Vagina (tissue), 2 donors: ENCODE measurements around the gene SMARCA5. TPM values are rescaled to one million over a fixed set of nuclear protein-coding genes. Genes with fewer than 3 reads are reported as not detected.

Source experiments
- DNase-seq, 2 donors: peaks; one replicate each; pipeline ENCODE4 v3.0.0-alpha.2; 2017; ENCODE audit errors: extremely low spot score in 2 of 2
- H3K27ac ChIP-seq: fragments of 200-600 bp; sonication (generic); one replicate; pipeline ENCODE4 v1.5.1; 2019
- H3K27me3 ChIP-seq: fragments of 200-600 bp; sonication (generic); one replicate; pipeline ENCODE4 v1.5.1; 2019
- H3K36me3 ChIP-seq, 2 donors: fragments of 200-600 bp; sonication (generic); one replicate each; pipeline ENCODE4 v1.5.1; 2017 to 2019
- H3K4me1 ChIP-seq: fragments of 200-600 bp; sonication (generic); one replicate; pipeline ENCODE4 v1.5.1; 2019
- H3K4me3 ChIP-seq, 2 donors: fragments of 200-600 bp; sonication (generic); 1 replicate in 1 of 2; 2 replicates in 1 of 2; pipeline ENCODE4 v1.5.1; 2016 to 2019
- H3K9me3 ChIP-seq: fragments of 200-600 bp; sonication (generic); one replicate; pipeline ENCODE4 v1.5.1; 2019
- CTCF ChIP-seq, 3 experiments: fragments of 450-650 bp in 2 of 3; fragments of 200-600 bp in 1 of 3; sonication (generic) in 1 of 3; IDR thresholded peaks; one replicate each; pipeline ENCODE4 v1.5.1; 2017 to 2019; ENCODE audit warnings: antibody characterized with exemption in 3 of 3, mild to moderate bottlenecking in 2 of 3, moderate library complexity in 2 of 3
- POLR2A ChIP-seq, 2 donors: fragments of 450-650 bp; IDR thresholded peaks; one replicate each; pipeline ENCODE4 v1.6.1; 2017; ENCODE audit warnings: antibody characterized with exemption in 2 of 2, mild to moderate bottlenecking in 2 of 2, moderate library complexity in 2 of 2
- POLR2AphosphoS5 ChIP-seq, 2 donors: sonication (generic); formaldehyde crosslinking; IDR thresholded peaks; one replicate each; pipeline ENCODE4 v1.9.0; 2017; ENCODE audit warnings: antibody characterized with exemption in 2 of 2, mild to moderate bottlenecking in 2 of 2, low read depth in 1 of 2; ENCODE audit not compliant: insufficient read depth in 1 of 2
- intact Hi-C: fragments of 100-400 bp; cut with DNase I; formaldehyde crosslinking; loops from one replicate; pipeline ENCODE4 v1.15.1; 2023
- total RNA-seq: library from RNA; depleted of rRNA; stranded (reverse); fragments of >200 nt; gene quantifications from one replicate; pipeline ENCODE4 v1.2.3, GENCODE V29; 2016

Gene SMARCA5
- total RNA-seq, 1 donor from 2014 or later: 23.3 TPM

GRCh38 chr4:143606480-143606879 lies 93.0 kb downstream of the SMARCA5 start:
- Histone ChIP-seq H3K4me3 (no peak overlapping the region), H3K9me3 (no peaks in the 10 kb centered on the region), H3K4me1 (no peaks in the 10 kb centered on the region), H3K36me3 (no peaks in the 10 kb centered on the region), H3K27me3 (no peaks in the 10 kb centered on the region), H3K27ac (no peak overlapping the region)
- TF ChIP-seq POLR2AphosphoS5 (IDR thresholded peaks at IDR 0.05; ENCODE audit: insufficient read depth in 1 of 2, low read depth in 1 of 2) (no peak), POLR2A (IDR thresholded peaks at IDR 0.05) (no peak), CTCF (IDR thresholded peaks at IDR 0.05) (no peak)
- intact Hi-C loops: no loop called here
- no peak for DNase-seq

Other genes with a start within 250 kb of the SMARCA5 start
- 29.0 TPM for gene GAB1, start 176.8 kb upstream of the SMARCA5 start, total RNA-seq
- gene FREM3, start 187.0 kb downstream of the SMARCA5 start, total RNA-seq: not detected